Loucy (cell line): ENCODE measurements around the gene TTL.
"Not testable (repeated sequence)": the region's sequence is repeated elsewhere in the genome, so short reads cannot be mapped to it uniquely, and the experiment has no call there.

Experiments used
- H2AFZ ChIP-seq: fragments of 200-600 bp; sonication (generic); 2 replicates; pipeline ENCODE4 v1.6.0; 2016; ENCODE audit warnings: antibody characterized with exemption, mild to moderate bottlenecking, low read length, moderate library complexity
- H3F3A ChIP-seq: fragments of 200-600 bp; 2 replicates; pipeline ENCODE4 v1.6.0; 2016; ENCODE audit warnings: antibody characterized with exemption, low read depth, mild to moderate bottlenecking
- H3K27me3 ChIP-seq: fragments of 200-600 bp; sonication (generic); 2 replicates; pipeline ENCODE4 v1.6.1; 2014; ENCODE audit warnings: low read length, mild to moderate bottlenecking; ENCODE audit not compliant: insufficient read depth, poor library complexity, severe bottlenecking
- H3K36me3 ChIP-seq: fragments of 200-600 bp; sonication (generic); 2 replicates; pipeline ENCODE4 v1.6.1; 2016; ENCODE audit warnings: low read length; ENCODE audit not compliant: insufficient read depth
- H3K4me1 ChIP-seq: fragments of 200-600 bp; sonication (generic); 2 replicates; pipeline ENCODE4 v1.5.1; 2014; ENCODE audit warnings: low read length, mild to moderate bottlenecking; ENCODE audit not compliant: insufficient read depth, poor library complexity, severe bottlenecking
- H3K4me2 ChIP-seq: fragments of 200-600 bp; sonication (generic); 2 replicates; pipeline ENCODE4 v1.6.0; 2014; ENCODE audit warnings: antibody characterized with exemption, low read length, low read depth, mild to moderate bottlenecking; ENCODE audit not compliant: poor library complexity, severe bottlenecking
- H3K4me3 ChIP-seq: fragments of 200-600 bp; sonication (generic); 2 replicates; pipeline ENCODE4 v1.5.1; 2014; ENCODE audit warnings: low read length, mild to moderate bottlenecking, mixed read lengths; ENCODE audit not compliant: poor library complexity, severe bottlenecking
- H3K79me2 ChIP-seq: fragments of 200-600 bp; sonication (generic); 2 replicates; pipeline ENCODE4 v1.6.1; 2014; ENCODE audit warnings: low read length; ENCODE audit not compliant: insufficient read depth
- H3K9ac ChIP-seq: fragments of 200-600 bp; sonication (generic); 2 replicates; pipeline ENCODE4 v1.6.0; 2014; ENCODE audit warnings: mild to moderate bottlenecking, low read depth, low read length, moderate library complexity; ENCODE audit not compliant: poor library complexity, severe bottlenecking
- H3K9me2 ChIP-seq: fragments of 200-600 bp; sonication (generic); replicated peaks from 2 replicates; pipeline ENCODE4 v1.6.1; 2016; ENCODE audit warnings: low read depth, low read length, mixed read lengths
- H3K9me3 ChIP-seq: fragments of 200-600 bp; sonication (generic); 2 replicates; pipeline ENCODE4 v1.6.1; 2014; ENCODE audit warnings: mild to moderate bottlenecking, antibody characterized with exemption, low read length, low read depth; ENCODE audit not compliant: insufficient read depth
- H4K20me1 ChIP-seq: fragments of 200-600 bp; sonication (generic); 2 replicates; pipeline ENCODE4 v1.6.0; 2014; ENCODE audit warnings: antibody characterized with exemption, low read length, mild to moderate bottlenecking; ENCODE audit not compliant: insufficient read depth, poor library complexity, severe bottlenecking
- CTCF ChIP-seq: fragments of 200-600 bp; sonication (generic); conservative IDR thresholded peaks from 2 replicates; pipeline ENCODE4 v1.5.1; 2014; ENCODE audit warnings: mild to moderate bottlenecking, antibody characterized with exemption, low read length
- EZH2phosphoT487 ChIP-seq: fragments of 200-600 bp; IDR thresholded peaks from 2 replicates; pipeline ENCODE4 v1.6.1; 2018; ENCODE audit warnings: antibody characterized with exemption, mild to moderate bottlenecking, moderate library complexity, borderline replicate concordance

Gene TTL

DNA sequence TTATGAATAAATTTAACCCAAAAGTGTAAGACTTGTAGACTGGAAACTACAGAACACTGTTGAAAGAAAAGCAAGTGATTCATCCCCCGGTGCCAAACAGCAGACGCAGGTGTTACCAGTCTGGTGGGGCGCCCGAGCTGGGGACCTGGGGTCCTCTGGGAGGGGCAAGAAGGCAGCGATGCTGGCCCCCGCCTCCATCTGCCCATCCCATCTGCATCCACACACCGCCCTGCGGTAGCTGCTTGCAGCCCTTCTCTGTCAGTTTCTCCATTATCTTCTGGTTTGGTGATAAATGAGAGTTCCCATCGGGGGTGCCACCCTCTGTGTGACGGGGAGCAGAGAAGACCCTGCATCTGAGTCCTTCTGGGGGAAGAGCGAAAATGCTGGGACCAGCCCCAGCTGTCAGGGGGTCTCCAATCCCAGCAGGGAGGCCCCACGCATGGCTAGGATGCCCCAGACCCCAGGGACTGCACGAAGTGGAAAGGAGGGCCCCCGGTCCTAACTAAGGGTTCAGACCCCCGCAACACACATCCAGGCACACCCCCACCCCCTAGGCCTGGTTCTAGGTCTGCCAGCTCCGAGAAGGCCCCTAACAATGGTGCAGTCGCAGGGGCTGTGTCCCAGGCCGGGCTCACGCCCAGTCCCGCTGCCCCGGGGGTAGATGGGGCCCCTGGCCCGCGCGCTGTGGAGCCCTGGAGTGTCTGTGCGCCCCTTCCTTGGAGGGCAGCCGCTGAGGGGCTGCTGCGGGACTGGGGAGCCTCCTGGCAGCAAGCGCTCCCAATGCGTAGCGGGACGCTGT is 47.8 kb upstream of the TTL start:
- Histone ChIP-seq H3K9me2 (no peaks in the 10 kb centered on the region), H3K79me2 (peaks cover 11% of the 10 kb centered on the region), H3K27me3 (no peaks in the 10 kb centered on the region), H4K20me1 (no peaks in the 10 kb centered on the region), H3K4me2 (no peak overlapping the region), H3K4me3 (no peak overlapping the region), H3K9me3 (no peaks in the 10 kb centered on the region), H3K9ac (no peak overlapping the region), H3K36me3 (no peaks in the 10 kb centered on the region), H3K4me1 (no peaks in the 10 kb centered on the region), H2AFZ (no peak overlapping the region), H3F3A (no peaks in the 10 kb centered on the region)
- TF ChIP-seq EZH2phosphoT487 = no peak
- TF ChIP-seq CTCF = no peak

GRCh38 chr2:112434890-112435715 is 46.9 kb upstream of the TTL start:
- H3K9me2 ChIP-seq, H3F3A ChIP-seq, H3K4me1 ChIP-seq, H3K27me3 ChIP-seq, H3K4me3 ChIP-seq, H3K9me3 ChIP-seq, H3K36me3 ChIP-seq, H3K4me2 ChIP-seq, H2AFZ ChIP-seq, H3K9ac ChIP-seq, H4K20me1 ChIP-seq: not testable (repeated sequence)
- H3K79me2 ChIP-seq = peaks cover 11% of the 10 kb centered on the region

GRCh38 chr2:112435716-112436431 is 46.1 kb upstream of the TTL start:
- not testable (repeated sequence) for H3K27me3 ChIP-seq, H3K9me3 ChIP-seq, H4K20me1 ChIP-seq, H3K9ac ChIP-seq, H3K9me2 ChIP-seq, H3K4me3 ChIP-seq, H3K36me3 ChIP-seq, H3F3A ChIP-seq, H2AFZ ChIP-seq, H3K4me2 ChIP-seq, H3K4me1 ChIP-seq
- H3K79me2 ChIP-seq = peaks cover 11% of the 10 kb centered on the region

DNA sequence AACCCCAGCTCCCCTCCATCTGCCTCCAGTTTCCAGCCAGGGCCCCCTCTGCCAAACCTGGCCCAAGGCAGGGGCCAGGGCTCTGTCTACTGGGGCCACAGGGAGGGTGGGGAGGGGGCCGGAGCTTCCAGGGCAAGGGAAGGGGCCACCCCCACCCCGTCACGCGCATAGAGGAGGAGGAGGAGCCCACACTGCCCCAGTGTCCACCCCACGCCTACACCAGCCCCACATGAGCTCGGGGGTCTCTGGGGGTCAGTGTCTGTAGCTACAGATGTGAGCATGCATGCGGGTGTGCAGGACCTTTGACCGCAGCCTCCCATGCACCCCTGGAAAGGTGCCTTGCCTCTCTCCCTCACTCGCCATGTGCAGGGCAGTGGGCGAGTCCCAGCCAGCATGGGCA is 45.0 kb upstream of the TTL start:
- not testable (repeated sequence) for H3K4me2 ChIP-seq, H3K9ac ChIP-seq, H3K4me1 ChIP-seq, H3K9me3 ChIP-seq, H3K9me2 ChIP-seq, H3K36me3 ChIP-seq, H3F3A ChIP-seq, H3K79me2 ChIP-seq, H2AFZ ChIP-seq, H4K20me1 ChIP-seq, H3K27me3 ChIP-seq, H3K4me3 ChIP-seq

DNA sequence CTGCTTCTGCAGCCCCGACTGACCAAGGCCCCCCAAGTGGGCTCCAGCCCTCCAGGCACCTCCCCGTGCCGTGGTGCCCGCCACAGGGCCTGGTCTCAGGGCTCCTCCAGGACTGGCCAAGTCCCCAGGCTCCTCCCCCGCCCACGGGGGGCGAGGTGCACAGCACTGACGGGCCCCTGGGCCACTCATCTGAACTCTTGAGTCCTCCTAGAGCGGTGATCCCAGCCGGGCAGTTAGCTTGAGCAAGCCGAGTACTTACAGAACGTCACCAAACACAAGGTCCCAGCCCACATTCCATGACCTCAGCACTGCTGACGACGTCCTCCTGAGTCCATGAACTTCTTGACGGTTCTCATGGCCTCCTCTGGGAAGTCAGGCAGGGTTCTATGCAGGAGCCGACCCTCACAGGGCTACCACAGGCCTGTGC is 44.5 kb upstream of the TTL start:
- H3K4me1 ChIP-seq, H3F3A ChIP-seq, H3K9me3 ChIP-seq, H3K27me3 ChIP-seq, H3K9ac ChIP-seq, H3K9me2 ChIP-seq, H3K4me3 ChIP-seq, H3K36me3 ChIP-seq, H3K79me2 ChIP-seq, H2AFZ ChIP-seq, H3K4me2 ChIP-seq, H4K20me1 ChIP-seq: not testable (repeated sequence)

DNA sequence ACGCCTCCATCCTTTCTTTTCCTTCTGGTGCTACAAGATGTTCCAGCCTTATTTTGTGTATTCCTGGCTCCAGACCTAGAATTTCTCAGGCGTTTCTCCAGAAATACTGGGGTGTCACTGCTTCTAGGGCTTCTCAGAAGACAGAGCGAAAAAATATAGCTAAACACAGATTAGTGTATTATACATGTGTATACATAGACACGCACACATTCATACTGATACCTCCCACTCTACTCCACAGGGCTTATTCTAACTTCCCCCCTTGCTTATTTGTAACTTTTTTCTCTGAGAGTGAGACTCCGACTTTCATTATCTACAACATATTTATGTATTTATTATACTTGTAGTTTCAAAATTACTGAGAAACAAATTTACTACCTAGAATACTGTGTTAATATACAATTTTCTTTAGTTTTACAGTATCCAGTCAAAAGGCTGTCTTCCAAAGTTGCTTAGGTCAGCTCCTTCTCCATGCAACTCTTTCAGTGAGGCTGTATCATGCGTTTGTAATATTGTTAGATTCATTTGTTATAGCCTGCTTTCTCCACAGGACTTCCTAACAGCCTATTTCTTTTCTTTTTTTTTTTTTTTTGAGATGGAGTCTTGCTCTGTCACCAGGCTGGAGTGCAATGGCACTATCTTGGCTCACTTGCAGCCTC is 43.2 kb upstream of the TTL start:
- not testable (repeated sequence) for H3K9me2 ChIP-seq, H3K9me3 ChIP-seq, H3K27me3 ChIP-seq, H3K9ac ChIP-seq, H3F3A ChIP-seq, H3K79me2 ChIP-seq, H3K4me3 ChIP-seq, H3K4me2 ChIP-seq, H4K20me1 ChIP-seq, H3K4me1 ChIP-seq, H2AFZ ChIP-seq, H3K36me3 ChIP-seq
